ENCODE results near the gene STK32C.

Gene STK32C

DNA sequence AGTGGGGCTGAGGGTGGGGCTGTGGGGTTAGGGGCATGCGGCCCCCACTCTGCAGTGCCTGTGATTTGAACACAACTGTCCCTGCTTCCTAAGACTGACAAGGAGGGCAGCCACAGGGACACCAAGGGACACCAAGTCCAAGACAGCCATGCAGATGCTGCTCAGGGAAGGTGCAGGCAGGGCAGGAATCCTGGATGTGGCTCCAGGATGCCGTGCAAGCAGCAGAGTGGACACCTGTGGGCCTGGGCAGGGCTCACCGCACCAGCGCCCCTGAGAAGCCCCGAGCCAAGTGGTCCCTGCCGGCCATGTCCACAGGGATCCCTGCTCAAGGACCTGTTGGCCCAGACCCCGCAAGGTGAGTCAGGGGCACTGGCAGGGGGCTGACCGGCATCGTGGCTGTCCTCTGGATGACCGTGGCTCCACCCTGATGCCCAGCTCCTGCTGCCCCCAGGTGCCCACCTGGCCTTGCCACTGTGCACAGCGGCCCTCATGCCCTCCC is 58.5 kb downstream of the STK32C start:
- DNase-seq (ENCODE audit: low read depth in 2 of 2), result no peak

DNA sequence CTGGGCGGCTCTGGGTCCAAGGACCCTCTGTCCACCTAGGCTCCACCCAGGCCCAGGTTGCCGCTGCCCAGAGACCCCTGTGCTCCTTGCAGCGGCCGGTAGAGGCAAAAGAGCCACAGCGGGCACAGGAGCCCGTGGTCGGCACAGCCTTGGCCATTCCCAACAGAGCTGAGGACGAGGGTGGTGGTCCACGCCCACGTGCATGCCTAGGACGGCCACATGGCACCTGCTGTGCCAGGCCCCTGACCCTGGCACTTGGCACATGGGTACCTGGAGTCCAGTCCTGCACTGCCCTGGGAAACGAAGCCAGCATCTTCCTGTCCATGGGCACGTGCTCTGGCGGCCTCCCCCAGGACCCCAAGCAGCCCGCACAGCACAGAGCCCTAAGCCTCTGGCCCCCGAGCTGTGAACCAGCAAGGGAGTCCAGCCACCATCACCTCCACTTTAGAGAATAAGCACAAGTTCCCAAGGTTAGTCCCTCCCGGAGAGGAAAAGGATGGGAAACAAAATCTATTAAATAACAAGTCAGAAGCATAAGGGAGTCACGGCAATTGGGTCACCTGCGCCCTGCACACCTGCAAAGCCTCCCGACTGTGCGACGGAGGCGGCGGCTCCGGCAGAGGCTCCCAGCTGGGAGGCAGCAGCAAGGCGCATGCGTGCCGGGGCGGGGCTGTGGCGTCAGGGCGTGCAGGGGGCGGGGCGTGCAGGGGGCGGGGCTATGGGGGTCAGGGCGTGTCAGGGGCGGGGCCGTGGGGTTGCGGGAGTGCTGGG is 59.1 kb downstream of the STK32C start:
- no peak for DNase-seq (ENCODE audit: low read depth in 2 of 2)

DNA sequence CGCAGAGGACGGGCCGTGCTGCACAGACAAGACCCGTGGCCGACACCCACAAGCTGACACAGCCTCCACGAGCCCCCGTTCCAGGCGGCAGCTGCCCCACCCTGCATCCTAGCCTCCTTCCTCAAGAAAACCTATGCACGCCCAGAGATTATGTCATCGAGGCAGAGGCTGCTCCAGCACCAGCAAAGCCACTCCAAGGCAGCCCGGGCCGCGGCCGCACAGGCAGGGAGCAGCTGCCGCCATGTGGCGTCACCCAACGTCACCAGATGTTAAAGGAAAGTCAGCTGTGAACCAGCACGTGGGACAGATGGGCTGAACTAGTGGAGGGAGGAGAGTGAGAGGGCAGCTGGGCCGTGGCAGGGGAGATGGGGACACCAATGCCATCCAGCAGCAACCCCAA is 59.8 kb downstream of the STK32C start:
- DNase-seq (ENCODE audit: low read depth in 2 of 2), result no peak

DNA sequence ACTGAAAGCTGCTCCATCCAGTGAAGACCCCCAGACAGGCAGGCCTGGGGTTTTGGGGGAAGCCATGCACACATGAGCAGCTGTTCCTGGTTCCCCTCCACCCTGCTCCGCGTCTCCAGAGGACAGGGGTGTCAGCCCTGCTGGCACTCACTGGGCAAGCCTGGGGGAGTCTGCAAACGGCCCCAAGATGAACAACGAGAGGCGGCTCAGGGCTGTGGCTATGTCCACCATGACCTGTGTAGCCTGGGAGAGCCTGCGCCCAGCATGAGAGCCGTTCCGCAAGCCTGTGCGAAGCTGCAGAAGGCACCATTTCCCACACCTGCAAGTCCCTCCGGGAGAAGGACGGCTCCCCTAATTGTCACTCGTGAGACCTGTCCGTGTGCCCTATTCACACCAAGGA is 61.5 kb downstream of the STK32C start:
- DNase-seq (ENCODE audit: low read depth in 2 of 2), result no peak

DNA sequence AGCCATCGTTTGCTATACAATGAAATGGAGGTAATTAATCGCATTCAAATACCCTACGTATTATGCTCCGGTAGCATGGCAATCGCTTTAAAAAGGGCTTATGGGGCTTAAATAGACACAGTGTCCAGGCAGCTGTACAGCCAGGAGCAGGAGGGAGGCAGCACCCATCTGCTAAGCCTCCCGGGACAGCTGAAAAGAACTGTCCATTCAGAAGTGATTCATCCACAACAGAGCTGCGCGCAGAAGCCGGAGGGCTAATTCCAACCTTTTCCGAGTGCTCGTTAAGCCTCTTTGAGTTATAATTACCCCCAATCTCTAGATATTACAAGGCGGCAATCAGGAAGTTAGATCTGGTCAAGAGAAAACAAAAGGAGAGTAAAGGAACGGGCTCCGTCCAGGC is 62.7 kb downstream of the STK32C start:
- no peak for DNase-seq (ENCODE audit: low read depth in 2 of 2)

DNA sequence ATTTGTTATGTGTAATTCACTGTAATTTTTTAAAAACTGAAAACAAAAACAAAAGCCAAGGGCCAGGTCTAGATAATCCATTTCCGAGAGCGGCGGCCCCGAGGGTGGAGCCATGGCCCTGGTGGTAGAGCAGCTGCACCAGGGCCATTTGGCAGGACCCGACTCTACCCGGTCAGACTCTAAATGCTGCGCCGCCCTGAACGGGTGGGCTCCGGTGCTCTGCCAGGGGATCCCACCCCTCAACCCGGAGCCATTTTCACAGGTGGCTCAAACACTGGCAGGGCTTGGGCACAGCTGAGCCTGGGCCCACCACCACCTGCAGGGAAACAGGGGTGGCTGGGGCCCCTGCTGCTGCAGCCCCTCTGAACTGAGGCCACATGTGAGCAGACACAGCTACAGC is 64.1 kb downstream of the STK32C start:
- DNase-seq (ENCODE audit: low read depth in 2 of 2), result no peak

DNA sequence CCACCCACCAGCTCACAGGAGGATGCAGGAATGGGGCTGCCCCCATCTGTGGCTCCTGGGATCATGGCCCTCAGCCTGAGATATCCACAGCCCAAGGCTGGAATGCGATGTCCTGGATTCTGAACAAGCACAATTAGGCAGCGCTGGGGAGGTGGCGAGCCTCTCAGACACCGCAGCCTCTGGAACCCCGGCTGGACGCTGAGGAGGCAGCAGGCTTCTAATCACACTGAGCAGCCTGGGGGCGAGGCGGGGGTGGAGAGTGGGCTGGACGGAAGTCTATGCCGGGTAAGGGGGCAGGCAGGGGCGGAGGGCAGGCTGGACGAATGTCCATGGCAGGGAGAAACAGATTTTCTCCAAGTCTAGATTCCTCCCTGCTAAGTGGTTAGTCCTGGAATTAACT is 64.6 kb downstream of the STK32C start:
- no peak for DNase-seq (ENCODE audit: low read depth in 2 of 2)

DNA sequence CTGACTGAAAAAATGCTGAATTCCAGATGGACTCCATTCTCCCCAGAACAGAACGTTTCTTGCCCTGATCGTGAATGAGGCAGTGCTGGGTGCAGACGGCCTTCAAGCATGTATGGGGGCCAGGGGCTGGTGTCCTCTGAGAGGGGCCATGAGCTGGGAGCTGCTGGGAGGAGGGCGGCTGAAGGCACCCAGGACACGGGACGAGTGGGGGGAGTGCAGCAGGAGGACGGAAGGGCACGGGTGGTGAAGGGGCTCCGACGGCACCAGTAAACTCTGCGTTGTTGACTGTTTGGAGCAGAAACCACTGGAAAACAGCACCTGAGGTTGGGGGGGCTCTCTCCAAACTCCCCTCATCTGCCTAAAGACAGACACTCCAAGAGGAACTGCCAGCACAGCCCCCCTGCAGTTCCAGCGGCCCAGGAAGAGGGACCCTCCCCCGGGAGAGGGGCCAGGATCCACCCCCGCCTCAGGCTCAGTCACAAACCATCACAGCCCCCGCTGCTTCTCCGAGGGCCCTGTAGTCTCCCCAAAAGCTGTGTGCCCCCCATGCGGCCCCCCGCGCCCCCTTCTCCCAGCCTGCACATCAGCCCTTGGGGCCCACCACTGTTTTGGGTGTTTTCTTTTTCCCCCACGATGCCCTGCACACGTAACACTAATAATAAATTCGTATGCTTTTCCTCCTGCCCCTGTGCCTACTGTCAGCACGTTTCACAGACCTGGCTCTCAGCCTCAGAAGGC is 65.5 kb downstream of the STK32C start:
- no peak for DNase-seq (ENCODE audit: low read depth in 2 of 2)

DNA sequence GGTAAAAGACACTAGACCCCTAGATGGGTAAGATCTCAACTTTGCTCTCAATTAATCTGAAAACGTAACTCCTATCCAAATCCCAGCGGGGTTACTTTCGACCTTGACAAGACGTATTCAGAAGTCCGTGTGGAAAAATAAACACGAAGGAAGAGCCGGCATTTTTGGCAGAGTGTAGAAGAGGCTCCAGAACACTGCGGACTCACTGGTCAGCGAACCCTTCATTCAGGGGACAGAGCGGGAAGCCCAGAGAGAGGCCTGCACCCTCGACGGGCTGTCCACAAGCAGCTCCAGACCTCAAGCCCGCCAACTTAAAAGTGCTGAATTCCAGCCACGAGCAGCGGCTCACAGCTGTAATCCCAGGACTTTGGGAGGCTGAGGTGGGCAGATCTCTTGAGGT is 66.3 kb downstream of the STK32C start:
- DNase-seq (ENCODE audit: low read depth in 2 of 2), result no peak

DNA sequence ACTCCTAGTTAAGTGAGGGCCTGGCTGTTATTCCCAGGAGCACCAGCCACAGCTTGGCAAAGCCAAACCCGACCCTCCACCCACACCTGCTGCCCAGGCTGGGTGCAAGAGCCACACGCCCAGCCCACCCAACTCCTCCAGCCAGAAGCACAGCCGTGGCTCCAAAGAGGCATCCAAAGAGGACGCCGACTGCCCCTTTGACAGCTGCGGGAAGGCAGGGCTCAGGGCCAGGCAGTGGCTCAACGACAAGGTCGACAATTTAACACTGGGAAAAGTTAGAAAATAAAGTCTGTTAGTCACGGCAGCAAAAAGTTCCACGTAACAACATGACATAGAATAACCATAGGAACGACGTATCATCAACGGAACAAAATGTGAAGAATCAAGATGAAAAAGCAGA is 66.7 kb downstream of the STK32C start:
- DNase-seq (ENCODE audit: low read depth in 2 of 2), result no peak

DNA sequence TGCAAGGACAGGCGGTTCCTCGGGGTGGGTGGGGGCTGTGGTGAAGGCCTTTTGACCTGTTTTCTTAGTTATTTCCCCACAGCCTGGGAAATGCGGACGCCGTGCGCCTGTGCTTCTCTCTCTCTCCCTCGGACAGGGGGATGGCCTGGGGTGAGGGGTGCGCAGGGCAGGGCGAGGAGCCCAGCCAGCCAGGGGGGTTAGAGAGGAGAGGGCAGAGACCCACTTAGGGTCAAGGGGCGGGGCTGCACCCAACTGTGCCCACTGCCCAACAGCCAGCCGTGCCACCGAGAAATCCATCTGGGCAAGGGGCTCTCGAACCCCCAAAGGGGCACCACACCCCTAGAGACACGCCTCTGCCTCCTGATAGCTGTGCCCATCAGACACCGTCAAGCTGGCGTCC is 67.2 kb downstream of the STK32C start:
- no peak for DNase-seq (ENCODE audit: low read depth in 2 of 2)

DNA sequence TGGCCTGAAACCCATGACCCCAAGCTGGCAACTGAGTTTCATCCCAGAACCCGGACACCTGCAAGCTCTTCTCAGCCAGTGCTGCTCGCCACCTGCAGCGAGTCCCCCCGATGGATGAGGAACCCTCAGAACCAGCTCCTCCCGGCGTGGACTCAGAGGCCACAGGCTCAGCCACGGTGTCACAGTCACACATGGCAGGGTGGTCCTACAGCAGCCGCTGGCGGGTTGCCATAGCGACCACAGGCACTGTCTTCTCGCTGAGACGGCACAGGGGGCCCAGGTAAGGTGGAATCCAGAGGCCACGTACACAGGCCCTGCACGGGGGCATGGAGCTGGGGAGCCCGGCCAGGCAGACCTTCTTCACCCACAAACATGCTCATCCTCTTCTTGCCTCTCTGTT is 67.6 kb downstream of the STK32C start:
- no peak for DNase-seq (ENCODE audit: low read depth in 2 of 2)

DNA sequence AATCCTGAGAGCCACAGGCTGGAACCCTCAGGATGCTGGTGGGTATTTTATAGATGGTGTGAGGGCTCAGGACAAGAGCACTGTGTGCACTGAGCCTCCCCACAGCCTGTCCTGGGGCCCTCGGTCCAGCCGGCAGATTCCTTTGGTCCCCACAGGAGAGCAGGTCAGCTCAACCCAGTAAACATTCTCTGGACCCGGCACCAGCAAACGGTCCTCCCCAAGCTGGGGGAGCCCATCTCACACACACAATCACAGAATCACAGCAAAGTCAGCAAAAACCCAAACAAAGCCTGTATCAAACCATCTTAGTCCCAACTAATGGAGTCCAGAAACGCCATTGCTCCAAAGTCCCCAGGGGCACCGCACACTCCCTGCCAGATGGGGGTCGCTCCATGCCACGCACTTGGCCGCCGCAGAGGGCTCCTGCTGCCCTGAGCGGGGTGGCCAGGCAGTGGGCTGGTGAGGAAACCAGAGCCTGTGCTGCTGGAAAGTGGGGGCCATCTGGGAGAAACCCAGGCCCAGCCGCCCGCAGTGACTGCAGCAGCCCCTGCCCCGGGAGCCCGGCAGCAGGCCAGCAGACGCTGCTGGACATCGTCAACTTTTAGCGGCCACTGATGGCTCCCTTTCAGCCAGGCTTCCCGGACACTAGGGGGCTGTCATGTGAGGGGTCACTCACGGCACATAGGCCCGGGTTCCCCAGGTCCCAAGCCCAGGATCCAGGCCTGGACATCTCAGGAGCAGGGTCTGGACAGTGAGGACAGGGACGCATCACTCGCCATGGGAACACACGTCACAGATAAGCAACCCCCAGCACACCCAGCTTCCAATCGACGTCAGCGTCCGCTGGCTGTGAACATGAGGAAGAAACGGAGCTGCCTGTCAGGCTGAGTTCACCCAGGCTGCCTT is 68.4 kb downstream of the STK32C start:
- DNase-seq (ENCODE audit: low read depth in 2 of 2), result no peak

DNA sequence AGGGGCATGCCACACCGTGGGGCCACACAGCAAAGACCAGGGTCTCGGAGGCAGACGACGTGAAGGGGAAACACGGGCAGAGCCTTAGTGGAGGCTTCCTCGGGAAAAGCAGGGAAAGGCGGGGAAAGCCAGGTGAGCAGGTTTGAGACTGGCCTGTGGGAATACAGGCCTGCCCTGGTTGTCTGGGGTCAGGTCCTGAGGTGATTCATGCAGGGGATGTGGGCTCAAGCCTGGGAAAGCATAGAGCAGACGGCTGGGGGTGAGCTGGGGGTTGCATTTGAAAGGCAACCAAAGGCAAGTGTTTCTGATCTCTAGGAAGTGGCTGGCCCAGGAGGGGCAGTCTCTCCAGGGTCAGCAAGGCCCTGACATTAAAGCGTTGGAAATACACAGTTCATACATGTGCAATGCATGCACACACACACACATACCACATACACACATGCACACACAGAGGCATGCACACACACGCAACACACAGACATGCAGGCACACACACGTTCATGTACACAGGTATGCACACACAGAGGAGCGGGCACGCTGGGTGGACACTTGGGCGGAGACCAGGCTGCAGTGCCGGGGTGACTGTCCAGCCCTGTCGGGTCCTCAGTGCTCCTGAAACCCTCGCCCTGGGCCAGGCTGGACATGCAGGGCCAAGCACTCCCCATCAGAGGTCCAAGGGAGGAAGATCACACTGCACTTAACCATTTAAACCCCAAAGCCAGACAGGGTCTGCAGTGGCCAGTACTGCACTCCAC is 69.2 kb downstream of the STK32C start:
- no peak for DNase-seq (ENCODE audit: low read depth in 2 of 2)

DNA sequence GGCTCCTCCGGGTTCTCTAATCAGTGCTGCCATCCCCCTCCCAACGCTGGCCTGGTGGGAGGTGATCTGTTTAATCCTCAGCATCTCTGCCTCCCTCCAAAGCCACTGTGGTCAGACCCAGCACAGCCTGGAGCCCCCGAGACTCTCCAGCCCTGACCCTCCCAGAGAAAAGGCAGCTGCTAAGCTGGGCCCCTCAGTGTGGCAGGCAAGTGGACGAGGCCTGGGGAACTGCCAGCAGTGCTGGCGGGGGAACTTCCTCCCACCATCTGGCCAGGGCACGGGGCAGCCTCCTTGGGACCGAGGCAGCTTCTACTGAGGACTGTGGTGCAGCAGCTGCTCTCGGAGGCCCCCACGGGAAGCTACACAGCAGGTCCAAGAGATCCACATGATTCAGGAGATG is 69.9 kb downstream of the STK32C start:
- no peak for DNase-seq (ENCODE audit: low read depth in 2 of 2)

DNA sequence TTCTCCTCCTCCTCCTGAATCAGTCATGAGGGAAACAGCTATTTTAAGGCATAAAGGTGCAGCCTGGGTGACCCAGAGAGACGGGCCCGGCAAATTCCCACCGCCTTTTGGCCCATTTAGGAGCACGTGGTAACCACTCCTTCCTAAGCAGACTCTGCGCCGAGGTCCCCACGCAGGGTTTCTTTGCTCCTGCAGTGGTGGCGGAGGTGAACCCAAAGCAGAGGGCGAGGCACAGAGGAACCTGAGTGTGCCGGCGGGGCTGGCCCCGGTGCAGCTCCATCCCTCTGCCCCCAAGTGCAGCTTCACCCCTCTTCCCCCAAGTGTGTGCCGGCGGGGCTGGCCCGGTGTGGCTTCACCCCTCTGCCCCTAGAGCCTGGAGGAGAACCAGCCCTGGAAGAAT is 70.4 kb downstream of the STK32C start:
- no peak for DNase-seq (ENCODE audit: low read depth in 2 of 2)

DNA sequence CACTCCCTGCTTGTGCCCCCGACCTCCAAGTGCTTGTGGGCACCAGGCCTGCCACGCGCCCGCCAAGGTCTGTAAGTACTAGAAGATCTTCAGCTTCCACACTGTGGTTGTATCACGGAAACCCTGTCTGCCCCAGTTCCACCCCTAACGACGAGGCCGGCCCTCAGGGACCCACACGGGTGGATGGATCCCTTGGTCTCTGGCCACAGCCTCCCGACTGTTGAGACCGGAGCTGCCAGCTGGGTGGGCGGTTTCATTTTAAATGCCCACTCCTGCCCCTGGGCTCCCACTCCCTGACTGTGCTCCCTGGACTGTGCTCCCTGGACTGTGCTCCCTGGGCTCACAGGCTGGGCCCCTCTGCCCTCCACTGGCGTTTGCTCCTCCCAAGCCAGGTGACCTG is 70.9 kb downstream of the STK32C start:
- DNase-seq (ENCODE audit: low read depth in 2 of 2), result no peak

DNA sequence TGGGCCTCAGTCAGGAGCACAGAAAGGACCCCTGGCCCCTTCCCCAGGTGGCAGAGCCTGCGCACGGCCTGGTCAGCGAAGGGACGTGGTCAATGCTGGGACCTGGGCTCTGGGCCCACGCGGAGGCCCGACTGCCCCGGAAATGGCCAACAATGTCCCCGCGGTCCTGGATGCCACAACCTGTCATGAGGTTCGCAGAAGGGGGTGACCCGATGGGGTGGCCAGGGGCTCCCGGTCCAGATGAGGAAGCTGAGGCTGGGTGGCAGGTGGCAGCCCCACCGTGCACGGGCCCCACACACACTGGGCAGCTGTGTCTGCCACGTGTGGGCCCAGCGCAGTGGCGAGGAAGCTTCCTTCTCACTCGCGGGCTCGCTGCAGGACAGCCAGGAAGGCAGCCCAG is 71.6 kb downstream of the STK32C start:
- no peak for DNase-seq (ENCODE audit: low read depth in 2 of 2)

DNA sequence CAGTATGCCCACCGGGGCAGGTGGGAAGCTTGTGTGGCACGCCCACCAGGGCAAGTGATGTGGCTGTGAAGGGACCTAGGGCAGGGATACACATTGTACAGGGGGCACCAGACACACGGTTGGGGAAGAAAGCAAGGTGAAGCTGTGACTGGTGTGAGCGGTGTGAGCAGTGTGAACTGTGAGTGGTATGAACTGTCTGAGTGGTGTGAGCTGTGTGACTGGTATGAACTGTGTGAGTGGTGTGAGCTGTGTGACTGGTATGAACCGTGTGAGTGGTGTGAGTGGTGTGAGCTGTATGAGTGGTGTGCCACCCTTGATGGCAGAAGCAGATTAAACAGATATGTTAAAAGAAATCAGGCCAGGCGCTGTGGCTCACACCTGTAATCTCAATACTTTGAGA is 72.9 kb downstream of the STK32C start:
- DNase-seq (ENCODE audit: low read depth in 2 of 2), result no peak

DNA sequence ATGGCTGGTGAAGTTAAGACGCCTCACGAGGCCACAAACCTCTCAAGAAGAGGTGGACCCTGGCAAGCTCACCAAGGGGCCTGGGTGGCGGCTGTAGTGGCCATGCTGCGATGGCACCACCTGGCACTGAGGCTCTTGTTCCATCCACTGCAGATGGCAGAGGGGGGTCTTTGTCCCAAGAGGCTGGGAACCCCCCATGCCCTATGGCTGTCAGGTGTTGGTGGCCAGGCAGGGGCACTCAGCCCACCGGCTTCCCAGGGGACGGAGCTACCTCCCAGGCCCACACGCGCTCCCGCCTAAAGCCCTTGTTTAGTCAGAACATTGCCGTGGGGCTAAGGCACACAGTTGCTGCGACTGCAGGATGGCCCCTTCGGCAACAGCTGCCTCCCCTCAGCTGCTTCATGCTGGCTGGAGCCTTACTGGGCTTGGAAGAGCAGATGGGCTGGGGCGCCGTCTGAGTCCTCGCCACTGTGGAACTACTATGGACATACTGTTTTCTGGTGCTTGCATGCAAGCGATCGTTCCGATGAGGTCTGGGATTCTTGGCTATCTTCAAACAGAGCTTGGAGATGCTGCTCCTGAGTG is 74.2 kb downstream of the STK32C start:
- no peak for DNase-seq (ENCODE audit: low read depth in 2 of 2)

DNA sequence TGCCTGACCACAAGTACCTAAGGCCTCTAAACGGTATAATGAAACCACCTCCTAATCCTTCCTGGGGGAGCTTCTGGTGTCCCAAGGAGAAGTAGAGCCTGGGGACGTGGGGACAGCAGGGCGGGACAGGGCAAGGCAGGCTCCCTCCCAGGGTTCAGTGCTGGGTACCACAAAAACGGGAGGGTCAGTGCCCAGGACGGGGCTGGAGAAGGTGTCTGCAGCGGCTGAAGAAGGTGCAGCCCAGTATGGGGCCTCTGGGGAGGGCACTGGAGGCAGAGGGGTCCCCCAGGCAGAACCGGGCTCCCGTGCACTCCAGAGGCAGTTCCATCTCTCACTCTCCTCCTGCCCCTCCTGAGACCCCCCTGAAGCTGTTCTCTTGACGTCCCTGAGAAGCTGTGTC is 74.8 kb downstream of the STK32C start:
- DNase-seq (ENCODE audit: low read depth in 2 of 2), result no peak
